Uterus (tissue), 4 donors: ENCODE data around the gene VAMP7. TPM values are rescaled to one million over a fixed set of nuclear protein-coding genes. Genes with fewer than 3 reads are reported as not detected.
"Not testable (repeated sequence)": the region's sequence is repeated elsewhere in the genome, so short reads cannot be mapped to it uniquely, and the experiment has no call there.

Experiments used
- DNase-seq, 2 donors: peaks; one replicate each; pipeline ENCODE4 v3.0.0-alpha.2; 2019 to 2020
- H3K27ac ChIP-seq, 2 donors: fragments of 200-600 bp; sonication (generic); 1 replicate in 1 of 2; 2 replicates in 1 of 2; pipeline ENCODE4 v1.5.1; 2016 to 2018
- H3K27me3 ChIP-seq, 2 donors: fragments of 200-600 bp; sonication (generic); one replicate each; pipeline ENCODE4 v1.5.1; 2018 to 2019; ENCODE audit warnings: control low read depth in 1 of 2
- H3K36me3 ChIP-seq, 2 donors: fragments of 200-600 bp; sonication (generic); one replicate each; pipeline ENCODE4 v1.5.1; 2019; ENCODE audit warnings: control low read depth in 1 of 2
- H3K4me1 ChIP-seq, 2 donors: fragments of 200-600 bp; sonication (generic); one replicate each; pipeline ENCODE4 v1.5.1; 2018 to 2019; ENCODE audit warnings: control low read depth in 1 of 2
- H3K4me3 ChIP-seq, 2 donors: fragments of 200-600 bp; sonication (generic); 1 replicate in 1 of 2; 2 replicates in 1 of 2; pipeline ENCODE4 v1.5.1; 2018 to 2019; ENCODE audit warnings: mild to moderate bottlenecking in 1 of 2
- H3K9me3 ChIP-seq, 2 donors: fragments of 200-600 bp; sonication (generic); one replicate each; pipeline ENCODE4 v1.5.1; 2019; ENCODE audit warnings: control low read depth in 1 of 2
- POLR2A ChIP-seq, 2 donors: fragments of 450-650 bp; IDR thresholded peaks; one replicate each; pipeline ENCODE4 v1.6.1; 2016; ENCODE audit warnings: antibody characterized with exemption in 2 of 2, mild to moderate bottlenecking in 1 of 2, moderate library complexity in 1 of 2
- intact Hi-C: fragments of 100-400 bp; cut with DNase I; formaldehyde crosslinking; loops from one replicate; pipeline ENCODE4 v1.15.1; 2023; ENCODE audit warnings: low total_unique reads
- total RNA-seq, 4 donors: library from RNA; depleted of rRNA in 3 of 4; stranded (reverse); fragments of >200 nt in 3 of 4; gene quantifications; one replicate each; pipeline versions ENCODE4 v1.1.0 to v1.2.4, GENCODE V29; 2014 to 2023
- TF ChIP-seq, protein P1 (sequence below), 4 experiments: fragments of 200-600 bp in 2 of 4; fragments of 450-650 bp in 2 of 4; sonication (generic) in 2 of 4; IDR thresholded peaks; one replicate each; pipeline ENCODE4 v1.5.1; 2016 to 2019; ENCODE audit warnings: antibody characterized with exemption in 4 of 4, mild to moderate bottlenecking in 2 of 4, moderate library complexity in 1 of 4
- donor health status: DM: yes; HTN: yes; CAD: no.

Gene VAMP7, protein sequence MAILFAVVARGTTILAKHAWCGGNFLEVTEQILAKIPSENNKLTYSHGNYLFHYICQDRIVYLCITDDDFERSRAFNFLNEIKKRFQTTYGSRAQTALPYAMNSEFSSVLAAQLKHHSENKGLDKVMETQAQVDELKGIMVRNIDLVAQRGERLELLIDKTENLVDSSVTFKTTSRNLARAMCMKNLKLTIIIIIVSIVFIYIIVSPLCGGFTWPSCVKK
- 10 to 100 TPM; 23.2 to 38.9 (median 34.5) TPM for total RNA-seq

DNA sequence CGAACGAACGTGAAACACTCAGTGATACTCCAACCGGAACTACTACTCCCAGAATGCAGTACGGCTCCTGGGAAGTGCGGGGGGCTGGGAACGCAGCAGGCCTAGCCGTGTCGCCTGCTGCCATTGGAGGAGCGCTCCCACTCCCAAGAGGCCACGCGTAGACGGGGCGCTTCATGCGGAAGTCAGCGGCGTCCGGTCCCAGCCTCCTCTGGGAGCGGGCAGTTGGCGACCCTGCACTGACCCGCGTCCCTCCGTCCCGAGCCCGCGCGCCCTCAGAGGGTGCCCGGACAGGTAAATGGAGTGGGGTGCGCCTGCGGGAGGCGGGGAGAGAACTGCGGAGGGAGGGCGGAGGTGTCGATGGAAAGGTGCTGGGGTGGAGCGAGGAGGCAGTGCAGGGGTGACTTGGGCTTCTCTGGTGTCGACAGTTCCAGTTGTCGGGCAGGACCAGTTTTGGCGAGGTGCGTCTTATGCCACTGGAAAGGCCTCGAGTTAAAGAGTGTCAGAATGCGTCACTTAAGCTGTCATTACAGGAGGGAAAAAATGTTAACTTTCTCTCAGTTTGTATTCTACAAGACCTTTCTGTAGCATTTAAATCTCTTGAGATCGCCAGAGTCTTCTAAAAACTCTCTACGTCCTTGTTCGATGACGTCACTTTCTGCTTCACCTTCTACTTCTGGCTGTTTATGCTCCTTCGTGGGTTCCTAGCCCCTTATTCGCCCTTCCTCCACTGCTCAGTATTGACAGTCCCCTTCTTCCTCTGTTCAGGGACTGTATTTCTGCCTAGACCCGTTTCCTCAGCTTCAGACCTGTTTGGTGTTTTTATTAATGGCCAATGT is at the start of gene VAMP7:
Gene VAMP7, plus strand, starts transcription at position 188 of the 836 bp plus-strand sequence. CDS start 8,122 bp downstream, outside the sequence.
- Histone ChIP-seq H3K36me3 (no peaks in the 10 kb centered on the region), H3K27ac (peak within 1 kb of the TSS; percentile 51 to 69), H3K9me3 (no peaks in the 10 kb centered on the region), H3K4me1 (no peaks in the 10 kb centered on the region), H3K27me3 (no peaks in the 10 kb centered on the region), H3K4me3 (peak within 1 kb of the TSS; percentile 50 to 57)
- intact Hi-C loops: no loop called here
- peak in 1 of 2 donors; percentile 57 for TF ChIP-seq POLR2A (IDR thresholded peaks at IDR 0.05)
- TF ChIP-seq, protein P1, sequence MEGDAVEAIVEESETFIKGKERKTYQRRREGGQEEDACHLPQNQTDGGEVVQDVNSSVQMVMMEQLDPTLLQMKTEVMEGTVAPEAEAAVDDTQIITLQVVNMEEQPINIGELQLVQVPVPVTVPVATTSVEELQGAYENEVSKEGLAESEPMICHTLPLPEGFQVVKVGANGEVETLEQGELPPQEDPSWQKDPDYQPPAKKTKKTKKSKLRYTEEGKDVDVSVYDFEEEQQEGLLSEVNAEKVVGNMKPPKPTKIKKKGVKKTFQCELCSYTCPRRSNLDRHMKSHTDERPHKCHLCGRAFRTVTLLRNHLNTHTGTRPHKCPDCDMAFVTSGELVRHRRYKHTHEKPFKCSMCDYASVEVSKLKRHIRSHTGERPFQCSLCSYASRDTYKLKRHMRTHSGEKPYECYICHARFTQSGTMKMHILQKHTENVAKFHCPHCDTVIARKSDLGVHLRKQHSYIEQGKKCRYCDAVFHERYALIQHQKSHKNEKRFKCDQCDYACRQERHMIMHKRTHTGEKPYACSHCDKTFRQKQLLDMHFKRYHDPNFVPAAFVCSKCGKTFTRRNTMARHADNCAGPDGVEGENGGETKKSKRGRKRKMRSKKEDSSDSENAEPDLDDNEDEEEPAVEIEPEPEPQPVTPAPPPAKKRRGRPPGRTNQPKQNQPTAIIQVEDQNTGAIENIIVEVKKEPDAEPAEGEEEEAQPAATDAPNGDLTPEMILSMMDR (IDR thresholded peaks at IDR 0.05): no peak
- DNase-seq: peak; percentile 79 to 80

DNA sequence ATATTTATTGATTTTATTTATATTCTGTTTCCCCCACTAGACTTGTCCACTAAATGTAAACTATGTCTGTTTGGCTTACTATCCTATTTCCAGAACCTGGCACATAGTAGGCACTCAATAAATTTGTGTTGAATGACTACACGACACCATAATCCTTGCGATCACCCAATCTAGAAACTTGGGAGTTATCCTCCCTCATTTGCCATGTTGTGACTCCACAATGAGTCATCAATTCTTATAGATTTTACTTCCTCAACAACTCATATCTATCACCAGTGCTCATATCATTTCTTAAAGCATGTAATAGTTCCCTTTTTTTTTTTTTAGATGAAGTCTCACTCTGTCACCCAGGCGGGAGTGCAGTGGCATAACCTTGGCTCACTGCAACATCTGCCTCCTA is 39.9 kb upstream of the VAMP7 start:
- Histone ChIP-seq H3K27me3 (no peaks in the 10 kb centered on the region), H3K4me1 (no peaks in the 10 kb centered on the region), H3K9me3 (no peaks in the 10 kb centered on the region), H3K36me3 (no peaks in the 10 kb centered on the region), H3K27ac (no peak overlapping the region), H3K4me3 (no peak overlapping the region)
- intact Hi-C loops: no loop called here
- no peak for DNase-seq
- TF ChIP-seq, protein P1 (IDR thresholded peaks at IDR 0.05): no peak

DNA sequence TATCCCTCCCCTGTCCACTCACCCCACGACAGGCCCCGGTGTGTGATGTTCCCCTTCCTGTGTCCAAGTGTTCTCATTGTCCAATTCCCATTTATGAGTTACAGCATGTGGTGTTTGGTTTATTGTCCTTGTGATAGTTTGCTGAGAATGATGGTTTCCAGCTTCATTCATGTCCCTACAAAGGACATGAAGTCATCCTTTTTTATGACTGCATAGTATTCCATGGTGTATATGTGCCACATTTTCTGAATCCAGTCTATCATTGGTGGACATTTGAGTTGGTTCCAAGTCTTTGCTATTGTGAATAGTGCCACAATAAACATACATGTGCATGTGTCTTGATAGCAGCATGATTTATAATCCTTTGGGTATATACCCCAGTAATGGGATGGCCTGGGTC is 29.4 kb upstream of the VAMP7 start:
- H3K27ac ChIP-seq, DNase-seq, H3K27me3 ChIP-seq, intact Hi-C loops, H3K4me1 ChIP-seq, H3K9me3 ChIP-seq, H3K36me3 ChIP-seq, H3K4me3 ChIP-seq: not testable (repeated sequence)

DNA sequence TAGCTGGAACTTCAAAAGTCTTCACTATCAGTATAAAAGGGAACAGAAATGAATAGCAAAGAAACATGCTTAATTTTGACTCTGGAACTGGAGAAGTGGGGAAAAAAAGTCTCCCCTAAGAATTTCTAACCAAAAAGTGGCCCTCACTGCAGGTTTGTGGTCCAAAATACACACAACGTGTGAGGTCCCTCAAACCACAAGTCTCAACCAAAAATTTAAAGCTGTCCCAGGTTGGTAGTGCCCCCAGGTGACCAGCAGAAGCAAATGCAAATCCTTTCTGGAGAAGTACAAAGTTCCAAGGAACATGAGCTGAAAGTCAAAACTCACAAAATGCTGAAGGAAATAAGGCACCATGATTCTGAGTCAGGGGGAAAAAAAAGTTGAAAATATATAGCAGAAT is 23.6 kb upstream of the VAMP7 start:
- no peaks in the 10 kb centered on the region for H3K36me3 ChIP-seq
- no peaks in the 10 kb centered on the region for H3K4me1 ChIP-seq
- H3K4me3 ChIP-seq: no peak overlapping the region
- H3K9me3 ChIP-seq: no peaks in the 10 kb centered on the region
- intact Hi-C loops: no loop called here
- TF ChIP-seq, protein P1 (IDR thresholded peaks at IDR 0.05): no peak
- no peak for TF ChIP-seq POLR2A (IDR thresholded peaks at IDR 0.05)
- H3K27me3 ChIP-seq: no peaks in the 10 kb centered on the region
- DNase-seq: no peak
- no peak overlapping the region for H3K27ac ChIP-seq

DNA sequence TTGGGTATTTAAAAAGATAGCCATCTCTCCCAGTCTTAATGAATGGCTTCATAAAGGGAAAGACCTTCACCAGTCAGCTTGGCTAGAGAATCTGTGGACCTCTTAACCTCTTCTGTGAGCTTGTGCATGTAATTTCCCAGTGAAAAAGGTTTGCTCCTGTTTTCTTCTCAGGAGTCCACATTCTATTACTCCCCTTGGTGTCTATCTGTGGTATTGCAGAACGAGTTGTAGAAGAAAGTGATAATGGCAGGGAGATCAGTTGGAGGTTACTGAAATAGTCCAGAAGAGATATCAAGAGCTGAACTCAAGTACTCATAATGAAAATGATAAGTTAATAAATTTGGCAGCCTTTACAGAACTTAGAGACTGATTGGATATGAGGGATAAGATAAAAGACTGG is 16.5 kb upstream of the VAMP7 start:
- Histone ChIP-seq H3K9me3 (no peaks in the 10 kb centered on the region), H3K27me3 (no peaks in the 10 kb centered on the region), H3K27ac (no peak overlapping the region), H3K36me3 (no peaks in the 10 kb centered on the region), H3K4me3 (no peak overlapping the region), H3K4me1 (no peaks in the 10 kb centered on the region)
- no peak for TF ChIP-seq POLR2A (IDR thresholded peaks at IDR 0.05)
- TF ChIP-seq, protein P1 (IDR thresholded peaks at IDR 0.05): no peak
- no peak for DNase-seq
- intact Hi-C loops: no loop called here
